Measurements from ENCODE around the gene RNF39. TPM values are rescaled to one million over a fixed set of nuclear protein-coding genes. Genes with fewer than 3 reads are reported as not detected.

Gene RNF39
- total and polyA plus RNA-seq, 4 donors = 1.0 to 2.3 (median 1.3) TPM; not detected in 1

DNA sequence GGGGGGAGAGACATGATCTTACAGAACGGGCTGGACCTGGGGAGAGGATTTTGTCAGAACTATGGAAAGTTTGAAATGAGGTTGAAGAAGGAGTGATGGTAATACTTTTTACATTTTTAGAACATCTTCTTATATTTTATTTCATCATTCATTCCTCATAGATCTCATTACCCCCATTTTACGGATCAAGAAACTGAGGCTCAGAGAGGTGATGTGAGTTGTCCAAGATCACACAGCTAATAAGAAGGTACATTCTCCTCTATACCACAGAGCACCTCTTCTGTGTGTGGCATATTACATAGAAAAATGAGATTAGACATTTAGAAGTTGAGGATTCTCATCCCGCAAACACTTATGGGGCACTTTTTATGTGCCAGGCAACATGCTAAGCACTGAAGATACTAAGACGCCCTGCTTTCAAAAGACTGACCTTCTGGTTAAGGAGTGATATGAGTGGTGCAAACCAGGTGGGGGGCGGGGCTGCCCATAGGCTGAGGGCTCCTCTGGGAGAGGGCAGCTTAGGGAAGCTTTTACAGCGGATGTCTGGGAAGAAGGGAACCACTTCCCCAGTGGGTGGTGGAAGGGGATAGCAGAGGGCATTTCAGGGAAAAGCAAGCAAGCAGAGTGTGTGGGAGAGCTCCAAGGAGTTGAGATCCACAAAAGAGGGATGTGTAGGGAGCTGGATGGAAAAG, 17.4 kb upstream of the RNF39 start:
- no peak overlapping the region for H3K27ac ChIP-seq (ENCODE audit: low read depth in 1 of 2, low read length in 1 of 2)
- no peak overlapping the region for H3K9ac ChIP-seq (ENCODE audit: insufficient read depth in 1 of 2, low read length in 2 of 2)
- no peaks in the 10 kb centered on the region for H3K9me3 ChIP-seq (ENCODE audit: control insufficient read depth in 4 of 4, insufficient read depth in 3 of 4, low read length in 3 of 4)
- TF ChIP-seq, protein P1, sequence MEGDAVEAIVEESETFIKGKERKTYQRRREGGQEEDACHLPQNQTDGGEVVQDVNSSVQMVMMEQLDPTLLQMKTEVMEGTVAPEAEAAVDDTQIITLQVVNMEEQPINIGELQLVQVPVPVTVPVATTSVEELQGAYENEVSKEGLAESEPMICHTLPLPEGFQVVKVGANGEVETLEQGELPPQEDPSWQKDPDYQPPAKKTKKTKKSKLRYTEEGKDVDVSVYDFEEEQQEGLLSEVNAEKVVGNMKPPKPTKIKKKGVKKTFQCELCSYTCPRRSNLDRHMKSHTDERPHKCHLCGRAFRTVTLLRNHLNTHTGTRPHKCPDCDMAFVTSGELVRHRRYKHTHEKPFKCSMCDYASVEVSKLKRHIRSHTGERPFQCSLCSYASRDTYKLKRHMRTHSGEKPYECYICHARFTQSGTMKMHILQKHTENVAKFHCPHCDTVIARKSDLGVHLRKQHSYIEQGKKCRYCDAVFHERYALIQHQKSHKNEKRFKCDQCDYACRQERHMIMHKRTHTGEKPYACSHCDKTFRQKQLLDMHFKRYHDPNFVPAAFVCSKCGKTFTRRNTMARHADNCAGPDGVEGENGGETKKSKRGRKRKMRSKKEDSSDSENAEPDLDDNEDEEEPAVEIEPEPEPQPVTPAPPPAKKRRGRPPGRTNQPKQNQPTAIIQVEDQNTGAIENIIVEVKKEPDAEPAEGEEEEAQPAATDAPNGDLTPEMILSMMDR (IDR thresholded peaks at IDR 0.05; ENCODE audit: control extremely low read depth, extremely low read depth) = no peak
- no peak for ATAC-seq (ENCODE audit: insufficient read depth, low FRiP score)
- H3K27me3 ChIP-seq (ENCODE audit: control insufficient read depth in 3 of 3, insufficient read depth in 3 of 3, low read length in 2 of 3) = peaks cover 0 to 71% (median 35%) of the 10 kb centered on the region in 3 donors
- H3K4me3 ChIP-seq = no peak overlapping the region
- no peaks in the 10 kb centered on the region for H3K4me1 ChIP-seq (ENCODE audit: control insufficient read depth in 5 of 5, insufficient read depth in 5 of 5, low read length in 5 of 5)
- no peaks in the 10 kb centered on the region for H3K36me3 ChIP-seq (ENCODE audit: control insufficient read depth in 4 of 4, insufficient read depth in 4 of 4, low read length in 4 of 4)
- DNase-seq = no peak
- 73 to 75% methylated on average over 6 of the region's 6 CpGs for WGBS, 2 donors

DNA sequence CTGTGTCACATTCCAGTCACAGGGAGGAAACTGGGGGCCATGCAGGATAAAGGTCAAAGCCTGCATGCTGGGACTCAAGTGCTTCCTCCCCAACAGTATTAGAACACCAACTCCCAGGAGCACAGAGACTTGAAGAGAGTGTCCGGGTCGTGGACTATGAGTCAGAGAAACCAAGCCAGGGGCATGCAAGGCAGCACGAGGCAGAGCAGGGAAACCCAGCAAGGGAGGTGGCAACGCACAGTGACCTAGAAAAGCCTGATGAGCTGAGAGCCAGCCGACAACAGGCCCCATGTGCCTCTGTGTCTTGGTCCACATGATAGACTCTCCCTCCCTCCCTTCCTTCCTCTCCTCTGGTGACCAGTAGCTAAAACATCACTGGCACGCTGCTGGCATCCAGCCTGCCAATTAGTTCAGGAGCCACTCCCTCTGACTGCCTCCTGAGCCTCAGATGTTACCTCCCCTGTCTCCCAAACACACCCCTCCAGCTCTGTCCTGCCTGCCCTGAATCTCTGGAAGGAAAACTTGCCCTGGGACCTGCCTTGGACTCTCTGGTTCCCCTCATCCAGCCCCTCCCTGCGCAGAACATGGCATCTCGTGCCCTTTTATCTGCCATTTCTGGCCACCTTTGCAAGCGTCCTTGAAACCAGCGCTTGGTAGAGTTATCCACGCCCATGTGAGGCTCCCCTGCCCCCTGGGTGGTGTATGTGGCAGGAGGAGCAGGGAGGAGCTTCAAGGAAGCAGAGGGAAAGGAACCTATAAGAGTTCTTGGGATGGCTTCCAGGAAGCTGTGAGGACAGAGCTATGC, 16.2 kb upstream of the RNF39 start:
- DNase-seq (no peak), ATAC-seq (ENCODE audit: insufficient read depth, low FRiP score) (peak; percentile 65)
- Histone ChIP-seq H3K4me3 (no peak overlapping the region), H3K4me1 (ENCODE audit: control insufficient read depth in 5 of 5, insufficient read depth in 5 of 5, low read length in 5 of 5) (no peaks in the 10 kb centered on the region), H3K27ac (ENCODE audit: low read depth in 1 of 2, low read length in 1 of 2) (peak overlapping the region in 1 of 2 donors; percentile 25), H3K36me3 (ENCODE audit: control insufficient read depth in 4 of 4, insufficient read depth in 4 of 4, low read length in 4 of 4) (no peaks in the 10 kb centered on the region), H3K27me3 (ENCODE audit: control insufficient read depth in 3 of 3, insufficient read depth in 3 of 3, low read length in 2 of 3) (peaks cover 0 to 63% (median 22%) of the 10 kb centered on the region in 3 donors), H3K9ac (ENCODE audit: insufficient read depth in 1 of 2, low read length in 2 of 2) (no peak overlapping the region), H3K9me3 (ENCODE audit: control insufficient read depth in 4 of 4, insufficient read depth in 3 of 4, low read length in 3 of 4) (no peaks in the 10 kb centered on the region)
- TF ChIP-seq, protein P1 (IDR thresholded peaks at IDR 0.05; ENCODE audit: control extremely low read depth, extremely low read depth) = no peak
- 51 to 64% methylated on average over 11 of the region's 11 CpGs for WGBS, 2 donors

DNA sequence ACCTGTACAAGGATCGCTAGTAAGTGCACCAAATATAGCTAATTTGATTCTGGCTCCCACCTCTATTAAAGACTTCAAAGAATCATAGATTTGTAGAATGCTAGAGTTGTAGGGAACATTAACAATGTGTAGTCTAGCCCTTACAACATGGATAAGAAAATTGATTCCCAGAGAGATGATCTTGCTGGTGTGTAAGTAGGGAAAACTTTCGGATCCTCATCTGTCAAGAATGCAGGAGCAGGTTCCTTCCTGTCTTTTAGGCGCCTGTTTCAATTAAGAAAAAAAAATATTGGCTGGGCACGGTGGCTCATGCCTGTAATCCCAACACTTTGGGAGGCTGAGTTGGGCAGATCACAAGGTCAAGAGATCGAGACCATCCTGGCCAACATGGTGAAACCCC, 12.3 kb upstream of the RNF39 start:
- H3K27me3 ChIP-seq (ENCODE audit: control insufficient read depth in 3 of 3, insufficient read depth in 3 of 3, low read length in 2 of 3) = peaks cover 0 to 38% (median 3%) of the 10 kb centered on the region in 3 donors
- WGBS, 2 donors = 61 to 70% methylated on average over 5 of the region's 5 CpGs
- H3K9me3 ChIP-seq (ENCODE audit: control insufficient read depth in 4 of 4, insufficient read depth in 3 of 4, low read length in 3 of 4) = no peaks in the 10 kb centered on the region
- TF ChIP-seq, protein P1 (IDR thresholded peaks at IDR 0.05; ENCODE audit: control extremely low read depth, extremely low read depth) = no peak
- DNase-seq (no peak), ATAC-seq (ENCODE audit: insufficient read depth, low FRiP score) (no peak)
- no peak overlapping the region for H3K27ac ChIP-seq (ENCODE audit: low read depth in 1 of 2, low read length in 1 of 2)
- no peaks in the 10 kb centered on the region for H3K36me3 ChIP-seq (ENCODE audit: control insufficient read depth in 4 of 4, insufficient read depth in 4 of 4, low read length in 4 of 4)
- no peaks in the 10 kb centered on the region for H3K4me1 ChIP-seq (ENCODE audit: control insufficient read depth in 5 of 5, insufficient read depth in 5 of 5, low read length in 5 of 5)
- H3K4me3 ChIP-seq = no peak overlapping the region
- no peak overlapping the region for H3K9ac ChIP-seq (ENCODE audit: insufficient read depth in 1 of 2, low read length in 2 of 2)

Measured in lung (tissue), 12 donors.